Activated CD4-positive, alpha-beta T cell treated with anti-CD3 and anti-CD28 coated beads for 36 hours (primary cell): ENCODE measurements around the gene KLHL25. TPM values are rescaled to one million over a fixed set of nuclear protein-coding genes. Genes with fewer than 3 reads are reported as not detected.

Experiments used
- ATAC-seq: fragments of 200-7000 bp; cut with Tn5 transposase; one replicate; pipeline ENCODE4 v1.10.0; 2021; ENCODE audit warnings: mild to moderate bottlenecking, moderate library complexity
- CTCF ChIA-PET: fragments of 350-600 bp; sonication (Branson Sonifier 250); formaldehyde crosslinking; loops from one replicate; lab custom pipeline; 2021; ENCODE audit warnings: antibody characterized with exemption; lab: Charles Lee
- POLR2A ChIA-PET: fragments of 350-600 bp; sonication (Branson Sonifier 250); formaldehyde crosslinking; loops from one replicate; lab custom pipeline; 2021; ENCODE audit warnings: antibody characterized with exemption, inconsistent platforms; lab: Charles Lee
- DNase-seq: peaks from one replicate; pipeline ENCODE4 v3.0.0-alpha.2; 2020
- H3K27ac Mint-ChIP-seq: one replicate; pipeline ENCODE4 v1.8.0; 2021; ENCODE audit warnings: mixed read lengths
- H3K27me3 Mint-ChIP-seq: one replicate; pipeline ENCODE4 v1.8.0; 2021; ENCODE audit warnings: mixed read lengths
- H3K36me3 Mint-ChIP-seq: one replicate; pipeline ENCODE4 v1.8.0; 2021; ENCODE audit warnings: low read depth, mixed read lengths
- H3K4me1 Mint-ChIP-seq: one replicate; pipeline ENCODE4 v1.8.0; 2021; ENCODE audit warnings: mixed read lengths
- H3K4me3 Mint-ChIP-seq: one replicate; pipeline ENCODE4 v1.8.0; 2021; ENCODE audit warnings: mild to moderate bottlenecking, moderate library complexity, mixed read lengths
- H3K9me3 Mint-ChIP-seq: one replicate; pipeline ENCODE4 v1.8.0; 2021; ENCODE audit warnings: low read depth, mixed read lengths
- intact Hi-C, 2 experiments: fragments of 100-400 bp; cut with DNase I in 1 of 2; cut with micrococcal nuclease in 1 of 2; formaldehyde crosslinking; loops; one replicate each; pipeline versions ENCODE4 v1.14.2 to v1.15.1; 2022 to 2024; cut with DNase I, micrococcal nuclease
- total RNA-seq, 2 experiments: library from RNA; stranded (reverse); gene quantifications; one replicate each; pipeline ENCODE4 v1.2.3, GENCODE V29; 2021

The KLHL25 gene, protein sequence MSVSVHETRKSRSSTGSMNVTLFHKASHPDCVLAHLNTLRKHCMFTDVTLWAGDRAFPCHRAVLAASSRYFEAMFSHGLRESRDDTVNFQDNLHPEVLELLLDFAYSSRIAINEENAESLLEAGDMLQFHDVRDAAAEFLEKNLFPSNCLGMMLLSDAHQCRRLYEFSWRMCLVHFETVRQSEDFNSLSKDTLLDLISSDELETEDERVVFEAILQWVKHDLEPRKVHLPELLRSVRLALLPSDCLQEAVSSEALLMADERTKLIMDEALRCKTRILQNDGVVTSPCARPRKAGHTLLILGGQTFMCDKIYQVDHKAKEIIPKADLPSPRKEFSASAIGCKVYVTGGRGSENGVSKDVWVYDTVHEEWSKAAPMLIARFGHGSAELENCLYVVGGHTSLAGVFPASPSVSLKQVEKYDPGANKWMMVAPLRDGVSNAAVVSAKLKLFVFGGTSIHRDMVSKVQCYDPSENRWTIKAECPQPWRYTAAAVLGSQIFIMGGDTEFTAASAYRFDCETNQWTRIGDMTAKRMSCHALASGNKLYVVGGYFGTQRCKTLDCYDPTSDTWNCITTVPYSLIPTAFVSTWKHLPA
- 1 to 10 TPM; 4.9 to 5.2 TPM for total RNA-seq

- Mint-ChIP-seq H3K36me3 (no peaks in the 10 kb centered on the region), H3K4me1 (peaks cover 37% of the 10 kb centered on the region), H3K27me3 (no peaks in the 10 kb centered on the region), H3K9me3 (no peaks in the 10 kb centered on the region), H3K4me3 (peak within 1 kb of the TSS; percentile 83), H3K27ac (peak within 1 kb of the TSS; percentile 76)
- CTCF ChIA-PET = interaction anchor here (0.6 to 0.8 kb wide), 3 partner anchors 28 to 499 kb away, joined by 3 read pairs; no protein-coding TSS in a partner anchor
- peak; percentile 95 for DNase-seq
- intact Hi-C loops = loop anchor here (1.0 to 10.0 kb wide), 12 partner anchors 8 to 1160 kb away; partner anchors contain the start of genes AKAP13 (in 1 of the 2) and PDE8A (in 1 of the 2)
- POLR2A ChIA-PET = interaction anchor here (1.4 kb wide), 1 partner anchor 9 kb away, joined by 3 read pairs; no protein-coding TSS in a partner anchor
- peak; percentile 94 for ATAC-seq
These were observed at the start of gene KLHL25 for GRCh38 chr15:85794598-85795336. TSS of gene KLHL25 (minus strand) at chr15:85794925. CDS start at chr15:85769810, 25,115 bp downstream.

DNA sequence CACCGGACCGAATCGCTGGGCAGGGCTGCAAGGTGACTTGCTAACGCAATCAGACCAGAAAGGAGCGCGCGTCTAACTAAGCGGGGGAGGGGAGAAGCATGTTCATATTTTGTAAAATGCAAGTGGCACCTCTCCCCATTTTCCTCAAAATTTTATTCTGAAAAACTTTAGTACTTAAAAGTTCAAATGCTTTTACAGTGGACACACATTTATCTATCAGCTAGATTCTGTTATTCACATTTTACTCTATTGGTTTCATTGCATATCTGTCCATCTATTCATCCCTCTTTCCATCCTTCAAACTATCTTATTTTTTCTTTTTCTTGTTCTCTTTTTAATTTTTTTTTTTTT is 46.1 kb upstream of the KLHL25 start:
- CTCF ChIA-PET = interaction anchor here (0.7 to 3.5 kb wide), 18 partner anchors 8 to 544 kb away, joined by 3 to 25 read pairs (median 4); no protein-coding TSS in a partner anchor

DNA sequence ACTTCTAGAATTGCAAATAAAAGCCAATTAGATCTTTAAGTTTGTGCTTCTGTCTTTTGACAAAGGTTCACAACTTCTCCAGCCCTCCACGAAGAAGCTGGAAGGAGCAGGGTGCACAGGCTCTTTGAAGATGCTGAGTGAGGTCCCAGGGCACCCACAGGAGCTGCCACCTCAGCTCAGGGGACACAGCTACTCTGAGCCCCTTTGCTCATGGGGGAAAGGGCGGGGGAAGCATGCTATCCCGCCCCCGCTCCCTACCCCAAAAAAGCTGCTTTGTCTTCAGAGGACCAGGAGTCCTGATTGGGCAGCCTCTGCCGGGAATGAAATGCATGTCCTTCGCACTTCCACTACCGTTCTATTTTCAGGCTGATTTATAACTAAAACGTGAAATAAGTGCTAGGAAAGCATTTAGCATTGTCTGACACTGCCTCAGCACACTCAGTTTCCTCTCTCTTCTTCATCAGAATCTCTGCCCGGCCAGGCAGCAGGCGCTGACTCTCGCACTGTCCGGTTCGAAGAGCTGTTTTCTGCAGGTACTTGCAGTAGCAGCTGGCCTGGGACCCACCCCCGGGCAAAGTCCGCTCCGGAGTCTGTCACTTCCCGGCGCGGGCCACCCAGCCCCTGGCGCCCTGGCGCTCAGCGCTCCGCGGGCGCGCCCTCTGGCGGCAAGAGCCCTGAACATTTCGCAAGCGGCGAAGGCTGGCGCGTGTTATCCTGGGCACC is 45.5 kb upstream of the KLHL25 start:
- intact Hi-C loops = loop anchor here (1.0 to 5.0 kb wide), 4 partner anchors 110 to 544 kb away; no protein-coding TSS in a partner anchor
- Mint-ChIP-seq H3K4me3 (peak overlapping the region; percentile 44), H3K9me3 (no peaks in the 10 kb centered on the region), H3K27me3 (peaks cover 5% of the 10 kb centered on the region), H3K27ac (no peak overlapping the region), H3K4me1 (no peaks in the 10 kb centered on the region), H3K36me3 (no peaks in the 10 kb centered on the region)
- peak; percentile 89 for DNase-seq
- ChIA-PET POLR2A (interaction anchor here (0.6 kb wide), 1 partner anchor 489 kb away, joined by 5 read pairs; no protein-coding TSS in a partner anchor), CTCF (interaction anchor here (0.6 to 3.5 kb wide), 24 partner anchors 8 to 543 kb away, joined by 3 to 25 read pairs (median 4); no protein-coding TSS in a partner anchor)
- peak; percentile 97 for ATAC-seq

More for the DNA sequence above, 46.1 kb upstream of the KLHL25 start:
- Mint-ChIP-seq H3K4me1 (no peaks in the 10 kb centered on the region), H3K9me3 (no peaks in the 10 kb centered on the region), H3K36me3 (no peaks in the 10 kb centered on the region), H3K4me3 (no peak overlapping the region), H3K27ac (no peak overlapping the region), H3K27me3 (peaks cover 5% of the 10 kb centered on the region)
- intact Hi-C loops = loop anchor here (1.0 to 5.0 kb wide), 4 partner anchors 110 to 544 kb away; no protein-coding TSS in a partner anchor
- no peak for DNase-seq
- ATAC-seq = no peak
- POLR2A ChIA-PET = no interaction called here

- H3K4me3 Mint-ChIP-seq = no peak overlapping the region
- ATAC-seq (no peak), DNase-seq (no peak)
- intact Hi-C loops = loop anchor here (1.0 to 10.0 kb wide), 5 partner anchors 109 to 543 kb away; no protein-coding TSS in a partner anchor
- no peak overlapping the region for H3K27ac Mint-ChIP-seq
- H3K36me3 Mint-ChIP-seq = no peaks in the 10 kb centered on the region
- peaks cover 5% of the 10 kb centered on the region for H3K27me3 Mint-ChIP-seq
- H3K9me3 Mint-ChIP-seq = no peaks in the 10 kb centered on the region
- POLR2A ChIA-PET = no interaction called here
- CTCF ChIA-PET = interaction anchor here (0.7 to 3.5 kb wide), 15 partner anchors 13 to 543 kb away, joined by 3 to 25 read pairs (median 6); no protein-coding TSS in a partner anchor
- H3K4me1 Mint-ChIP-seq = no peaks in the 10 kb centered on the region
These were observed 44.9 kb upstream of the KLHL25 start for GRCh38 chr15:85839643-85840042.

GRCh38 chr15:85838655-85839054 is 43.9 kb upstream of the KLHL25 start:
- Mint-ChIP-seq H3K4me1 (no peaks in the 10 kb centered on the region), H3K27me3 (peaks cover 5% of the 10 kb centered on the region), H3K36me3 (no peaks in the 10 kb centered on the region), H3K9me3 (no peaks in the 10 kb centered on the region), H3K27ac (no peak overlapping the region), H3K4me3 (no peak overlapping the region)
- intact Hi-C loops = loop anchor here in 1 of 2 experiments (10.0 kb wide), 1 partner anchor 224 kb away; no protein-coding TSS in a partner anchor
- DNase-seq = no peak
- ChIA-PET CTCF (interaction anchor here (0.5 to 3.5 kb wide), 5 partner anchors 12 to 109 kb away, joined by 3 to 20 read pairs (median 4); no protein-coding TSS in a partner anchor), POLR2A (no interaction called here)
- ATAC-seq = no peak

DNA sequence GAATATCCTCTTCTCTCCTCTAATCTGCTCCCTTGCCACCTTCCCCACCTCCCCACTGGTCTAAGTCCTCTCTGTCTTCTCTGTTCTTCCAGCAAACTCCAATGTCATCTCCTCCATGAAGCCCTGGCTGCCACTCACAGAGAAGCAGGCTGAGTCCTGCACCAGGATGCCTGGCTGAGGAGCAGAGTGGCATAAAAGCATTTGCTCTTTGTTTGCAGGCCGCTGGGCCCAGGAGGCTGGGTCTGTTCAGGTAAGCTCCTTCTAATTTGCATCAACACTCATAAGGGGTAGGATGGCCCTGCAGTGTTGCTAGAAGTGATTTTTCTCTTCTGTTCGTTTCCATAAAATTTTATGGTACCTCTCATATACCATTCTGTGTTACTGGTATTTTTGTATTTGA is 43.2 kb upstream of the KLHL25 start:
- Mint-ChIP-seq H3K9me3 (no peaks in the 10 kb centered on the region), H3K36me3 (no peaks in the 10 kb centered on the region), H3K4me3 (no peak overlapping the region), H3K4me1 (no peaks in the 10 kb centered on the region), H3K27me3 (peaks cover 5% of the 10 kb centered on the region), H3K27ac (no peak overlapping the region)
- DNase-seq (no peak), ATAC-seq (no peak)
- CTCF ChIA-PET = interaction anchor here (0.5 to 1.5 kb wide), 3 partner anchors 20 to 545 kb away, joined by 3 to 4 read pairs (median 3); no protein-coding TSS in a partner anchor
- intact Hi-C loops = loop anchor here in 1 of 2 experiments (10.0 kb wide), 1 partner anchor 223 kb away; no protein-coding TSS in a partner anchor
- POLR2A ChIA-PET = no interaction called here

DNA sequence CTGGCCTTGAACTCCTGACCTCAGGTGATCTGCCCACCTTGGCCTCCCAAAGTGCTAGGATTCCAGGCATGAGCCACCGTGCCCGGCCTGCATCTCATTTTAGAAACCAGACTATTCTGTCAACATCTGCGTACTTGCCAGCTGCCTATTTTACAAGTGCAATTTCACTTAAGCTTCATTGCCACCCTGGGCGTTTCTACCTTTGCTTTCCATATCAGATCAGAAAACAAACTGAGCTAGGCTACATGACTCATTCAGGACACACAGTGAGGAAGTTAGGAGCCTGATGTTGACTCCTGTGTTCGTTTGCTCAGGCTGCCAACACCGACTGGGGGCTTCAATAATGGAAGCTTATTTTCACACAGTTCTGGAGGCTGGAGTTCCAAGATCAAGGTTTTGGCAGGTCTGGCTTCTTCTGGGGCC is 42.3 kb upstream of the KLHL25 start:
- intact Hi-C loops = loop anchor here in 1 of 2 experiments (10.0 kb wide), 1 partner anchor 222 kb away; no protein-coding TSS in a partner anchor
- Mint-ChIP-seq H3K27ac (no peak overlapping the region), H3K27me3 (peaks cover 5% of the 10 kb centered on the region), H3K9me3 (no peaks in the 10 kb centered on the region), H3K36me3 (no peaks in the 10 kb centered on the region), H3K4me3 (no peak overlapping the region), H3K4me1 (no peaks in the 10 kb centered on the region)
- ATAC-seq (no peak), DNase-seq (no peak)
- POLR2A ChIA-PET = no interaction called here
- CTCF ChIA-PET = interaction anchor here (0.6 to 1.5 kb wide), 4 partner anchors 19 to 509 kb away, joined by 3 to 4 read pairs (median 3); partner anchors contain the start of gene KLHL25

DNA sequence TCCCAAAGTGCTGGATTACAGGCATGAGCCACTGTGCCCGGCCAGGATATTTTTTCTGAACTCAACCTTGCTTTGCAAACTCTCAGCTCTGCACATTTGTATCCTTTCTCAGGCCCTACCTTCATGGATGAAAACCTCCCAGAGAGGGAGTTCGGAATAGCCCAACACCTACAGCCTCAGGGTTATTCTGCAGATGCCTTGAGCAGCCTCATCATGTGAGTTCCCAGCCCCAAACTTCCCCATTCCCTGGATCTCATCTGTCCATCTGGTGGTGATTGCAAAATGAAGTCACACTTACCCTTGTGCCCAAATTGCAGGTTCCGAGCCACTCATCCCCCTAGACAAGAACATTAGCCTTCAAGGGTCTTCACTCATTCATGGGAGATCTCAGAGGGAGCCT is 39.9 kb upstream of the KLHL25 start:
- Mint-ChIP-seq H3K27ac (no peak overlapping the region), H3K36me3 (no peaks in the 10 kb centered on the region), H3K27me3 (peaks cover 3% of the 10 kb centered on the region), H3K4me3 (no peak overlapping the region), H3K9me3 (no peaks in the 10 kb centered on the region), H3K4me1 (no peaks in the 10 kb centered on the region)
- DNase-seq (no peak), ATAC-seq (no peak)
- CTCF ChIA-PET = no interaction called here
- POLR2A ChIA-PET = no interaction called here
- intact Hi-C loops = loop anchor here in 1 of 2 experiments (10.0 kb wide), 1 partner anchor 220 kb away; no protein-coding TSS in a partner anchor

GRCh38 chr15:85832394-85832793 is 37.7 kb upstream of the KLHL25 start:
- Mint-ChIP-seq H3K4me3 (no peak overlapping the region), H3K36me3 (no peaks in the 10 kb centered on the region), H3K4me1 (no peaks in the 10 kb centered on the region), H3K27me3 (no peaks in the 10 kb centered on the region), H3K27ac (no peak overlapping the region), H3K9me3 (no peaks in the 10 kb centered on the region)
- ATAC-seq = no peak
- intact Hi-C loops = loop anchor here in 1 of 2 experiments (10.0 kb wide), 1 partner anchor 218 kb away; no protein-coding TSS in a partner anchor
- CTCF ChIA-PET = interaction anchor here (1.0 kb wide), 1 partner anchor 8 kb away, joined by 3 read pairs; no protein-coding TSS in a partner anchor
- POLR2A ChIA-PET = no interaction called here
- DNase-seq = no peak
